MM.1S (cell line): Measurements from ENCODE around the gene SPAG7.

ENCODE experiments used
- DNase-seq: peaks from one replicate; pipeline ENCODE4 v3.0.0-alpha.2; 2015
- H2AFZ ChIP-seq: fragments of 300-600 bp; sonication (generic); 2 replicates; pipeline ENCODE4 v1.6.0; 2016; ENCODE audit warnings: antibody characterized with exemption, low read length
- H3F3A ChIP-seq: fragments of 300-600 bp; sonication (generic); 2 replicates; pipeline ENCODE4 v1.6.1; 2016; ENCODE audit warnings: mild to moderate bottlenecking, antibody characterized with exemption, low read length, moderate library complexity, mixed read lengths; ENCODE audit not compliant: insufficient read depth
- H3K27ac ChIP-seq: fragments of 300-600 bp; sonication (generic); 2 replicates; pipeline ENCODE4 v1.5.1; 2016; ENCODE audit warnings: mild to moderate bottlenecking, low read length
- H3K27me3 ChIP-seq: fragments of 300-600 bp; sonication (generic); replicated peaks from 2 replicates; pipeline ENCODE4 v1.6.0; 2016; ENCODE audit warnings: low read length; ENCODE audit not compliant: insufficient read depth
- H3K36me3 ChIP-seq: fragments of 300-600 bp; sonication (generic); replicated peaks from 2 replicates; pipeline ENCODE4 v1.6.1; 2016; ENCODE audit warnings: mild to moderate bottlenecking, low read length, mixed read lengths; ENCODE audit not compliant: insufficient read depth
- H3K4me1 ChIP-seq: fragments of 300-600 bp; sonication (generic); 2 replicates; pipeline ENCODE4 v1.6.1; 2016; ENCODE audit warnings: low read length, mixed read lengths
- H3K4me2 ChIP-seq: fragments of 300-600 bp; sonication (generic); 2 replicates; pipeline ENCODE4 v1.6.0; 2016; ENCODE audit warnings: low read depth, low read length
- H3K4me3 ChIP-seq: fragments of 300-600 bp; sonication (generic); 2 replicates; pipeline ENCODE4 v1.5.1; 2016; ENCODE audit warnings: low read length, mixed read lengths
- H3K79me2 ChIP-seq: fragments of 300-600 bp; sonication (generic); 2 replicates; pipeline ENCODE4 v1.6.1; 2016; ENCODE audit warnings: mixed run types, low read length, mixed read lengths
- H3K9ac ChIP-seq: fragments of 300-600 bp; sonication (generic); 2 replicates; pipeline ENCODE4 v1.6.1; 2016; ENCODE audit warnings: low read length, mixed read lengths
- H3K9me2 ChIP-seq: fragments of 300-600 bp; sonication (generic); replicated peaks from 2 replicates; pipeline ENCODE4 v1.6.1; 2016; ENCODE audit warnings: mild to moderate bottlenecking, low read length, mixed read lengths; ENCODE audit not compliant: insufficient read depth
- H3K9me3 ChIP-seq: fragments of 300-600 bp; sonication (generic); replicated peaks from 2 replicates; pipeline ENCODE4 v1.6.1; 2016; ENCODE audit warnings: mild to moderate bottlenecking, low read length, mixed read lengths; ENCODE audit not compliant: insufficient read depth
- H4K20me1 ChIP-seq: fragments of 300-600 bp; sonication (generic); 2 replicates; pipeline ENCODE4 v1.6.1; 2016; ENCODE audit warnings: mild to moderate bottlenecking, low read length, moderate library complexity, mixed read lengths; ENCODE audit not compliant: insufficient read depth
- CTCF ChIP-seq: fragments of 300-600 bp; sonication (generic); IDR thresholded peaks from 2 replicates; pipeline ENCODE4 v1.5.1; 2016; ENCODE audit warnings: antibody characterized with exemption, low read length, mixed read lengths
- EZH2 ChIP-seq: fragments of 300-600 bp; sonication (generic); optimal IDR thresholded peaks from 2 replicates; pipeline ENCODE3; 2017; ENCODE audit warnings: low read depth, mild to moderate bottlenecking, antibody characterized with exemption, low read length, mixed read lengths
- EZH2phosphoT487 ChIP-seq: fragments of 300-600 bp; sonication (generic); IDR thresholded peaks from 2 replicates; pipeline ENCODE4 v1.6.1; 2018; ENCODE audit warnings: antibody characterized with exemption, low read length

The SPAG7 gene

GRCh38 chr17:4940555-4941318, 26.9 kb downstream of the SPAG7 start:
- H3K27me3 ChIP-seq = no peaks in the 10 kb centered on the region
- H3K4me3 ChIP-seq = peak overlapping the region; percentile 78
- peaks cover 15% of the 10 kb centered on the region for H4K20me1 ChIP-seq
- H3K9ac ChIP-seq = peak overlapping the region; percentile 95
- DNase-seq = no peak
- H3K4me1 ChIP-seq = peaks cover 37% of the 10 kb centered on the region
- TF ChIP-seq EZH2phosphoT487 = no peak
- TF ChIP-seq EZH2 = no peak
- no peak for TF ChIP-seq CTCF
- no peaks in the 10 kb centered on the region for H3K9me3 ChIP-seq
- peak overlapping the region; percentile 63 for H2AFZ ChIP-seq
- H3K36me3 ChIP-seq = no peaks in the 10 kb centered on the region
- peak overlapping the region; percentile 96 for H3K4me2 ChIP-seq
- H3K79me2 ChIP-seq = peaks cover 80% of the 10 kb centered on the region
- no peaks in the 10 kb centered on the region for H3K9me2 ChIP-seq
- peak overlapping the region; percentile 91 for H3K27ac ChIP-seq
- H3F3A ChIP-seq = peaks cover 51% of the 10 kb centered on the region

GRCh38 chr17:4939796-4940554, 27.6 kb downstream of the SPAG7 start, which contains the start of the genes RNF167 and SLC25A11:
Gene RNF167 (plus strand): TSS chr17:4940268. CDS start chr17:4940910, 642 bp downstream.
Gene SLC25A11 (minus strand): TSS chr17:4940046. CDS start chr17:4939910, 136 bp downstream.
- TF ChIP-seq EZH2 = no peak
- TF ChIP-seq EZH2phosphoT487 = no peak
- no peak for TF ChIP-seq CTCF
- Histone ChIP-seq H3K4me2 (peak within 1 kb of the TSS; percentile 96), H3K4me3 (peak within 1 kb of the TSS; percentile 78), H4K20me1 (peaks cover 8% of the 10 kb centered on the region), H3K79me2 (peaks cover 72% of the 10 kb centered on the region), H3K27ac (peak within 1 kb of the TSS; percentile 91), H3K4me1 (peaks cover 29% of the 10 kb centered on the region), H3K27me3 (no peaks in the 10 kb centered on the region), H3K9me3 (no peaks in the 10 kb centered on the region), H2AFZ (peak within 1 kb of the TSS; percentile 77), H3K9ac (peak within 1 kb of the TSS; percentile 95), H3K36me3 (no peaks in the 10 kb centered on the region), H3F3A (peaks cover 44% of the 10 kb centered on the region), H3K9me2 (no peaks in the 10 kb centered on the region)
- DNase-seq = peak; percentile 100

DNA sequence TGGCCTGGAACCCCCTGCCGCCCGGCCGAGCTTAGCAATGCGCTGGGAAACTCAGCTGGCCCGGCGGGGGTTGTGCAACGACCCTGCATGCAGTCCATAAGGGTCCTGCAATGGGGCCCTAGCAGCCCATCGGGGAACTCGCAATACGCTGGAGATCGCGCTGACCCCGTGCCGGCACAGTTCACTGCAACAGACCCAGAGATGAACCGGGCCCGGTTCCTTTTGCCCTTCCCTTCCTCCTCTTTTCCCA, 28.1 kb downstream of the SPAG7 start:
- Histone ChIP-seq H3K79me2 (peaks cover 67% of the 10 kb centered on the region), H2AFZ (peak overlapping the region; percentile 77), H3K9ac (peak overlapping the region; percentile 95), H3K4me2 (peak overlapping the region; percentile 96), H3K9me3 (no peaks in the 10 kb centered on the region), H3K4me1 (peaks cover 27% of the 10 kb centered on the region), H4K20me1 (peaks cover 3% of the 10 kb centered on the region), H3K4me3 (peak overlapping the region; percentile 78), H3K9me2 (no peaks in the 10 kb centered on the region), H3K27me3 (no peaks in the 10 kb centered on the region), H3F3A (peaks cover 42% of the 10 kb centered on the region), H3K36me3 (no peaks in the 10 kb centered on the region), H3K27ac (peak overlapping the region; percentile 91)
- TF ChIP-seq CTCF = no peak
- no peak for TF ChIP-seq EZH2
- no peak for TF ChIP-seq EZH2phosphoT487
- no peak for DNase-seq
